NT2/D1 (cell line): ENCODE measurements around the gene CPLANE1.

Experiments used
- SUZ12 ChIP-seq: IDR thresholded peaks from 2 replicates; pipeline ENCODE4 v1.6.1; 2011; ENCODE audit not compliant: insufficient read length, insufficient read depth; ENCODE audit errors: extremely low read depth
- YY1 ChIP-seq: IDR thresholded peaks from 2 replicates; pipeline ENCODE4 v1.6.1; 2011; ENCODE audit not compliant: insufficient read length, insufficient read depth
- ZNF274 ChIP-seq: IDR thresholded peaks from 2 replicates; pipeline ENCODE4 v1.6.1; 2011; ENCODE audit warnings: mild to moderate bottlenecking, low read depth, low read length

- TF ChIP-seq YY1 (no peak), ZNF274 (no peak), SUZ12 (no peak)
Observed at GRCh38 chr5:37211661-37212060, 37.5 kb downstream of the CPLANE1 start.
